Measurements from ENCODE around the gene SVIL. TPM values are rescaled to one million over a fixed set of nuclear protein-coding genes. Genes with fewer than 3 reads are reported as not detected.

SVIL gene
- polyA plus RNA-seq, 1 donor from 2014 or later: 7.3 TPM

DNA sequence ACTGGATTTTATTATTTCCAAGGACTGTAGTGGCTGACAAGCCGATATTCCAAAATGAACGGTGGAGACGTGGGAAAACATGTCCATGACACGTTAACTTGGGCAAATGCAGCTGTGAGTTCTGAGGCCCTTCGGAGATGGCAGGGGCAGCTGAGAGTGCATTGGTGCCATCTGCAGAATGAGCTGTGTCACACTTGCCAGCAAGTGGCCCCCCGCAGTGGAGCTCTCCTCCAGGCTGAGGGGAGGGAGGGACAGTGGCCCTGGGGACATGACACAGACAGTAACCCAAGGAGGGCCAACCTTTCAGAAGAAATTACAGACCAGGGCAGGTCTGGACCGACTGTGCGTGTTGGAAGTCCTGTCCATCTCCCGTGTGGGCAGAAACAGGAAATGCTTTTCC, 139.4 kb downstream of the SVIL start:
- Histone ChIP-seq H3K9ac (ENCODE audit: low read length) (no peak overlapping the region), H4K20me1 (ENCODE audit: insufficient read depth) (no peaks in the 10 kb centered on the region), H3K27me3 (ENCODE audit: insufficient read depth, low read depth, low read length) (no peaks in the 10 kb centered on the region), H3K36me3 (ENCODE audit: insufficient read depth, low read length) (no peaks in the 10 kb centered on the region), H3K4me3 (ENCODE audit: low read length) (no peak overlapping the region), H3K9me2 (ENCODE audit: insufficient read depth, low read length) (no peaks in the 10 kb centered on the region), H3K4me2 (ENCODE audit: low read length) (no peak overlapping the region), H3K79me2 (replicated peaks; ENCODE audit: insufficient read depth, low read length) (no peaks in the 10 kb centered on the region), H3F3A (ENCODE audit: insufficient read depth, low read length, poor library complexity, severe bottlenecking) (no peaks in the 10 kb centered on the region), H3K9me3 (ENCODE audit: low read length) (no peaks in the 10 kb centered on the region), H2AFZ (ENCODE audit: low read depth, low read length) (no peak overlapping the region), H3K27ac (ENCODE audit: low read length) (no peak overlapping the region)
- TF ChIP-seq, protein P1, sequence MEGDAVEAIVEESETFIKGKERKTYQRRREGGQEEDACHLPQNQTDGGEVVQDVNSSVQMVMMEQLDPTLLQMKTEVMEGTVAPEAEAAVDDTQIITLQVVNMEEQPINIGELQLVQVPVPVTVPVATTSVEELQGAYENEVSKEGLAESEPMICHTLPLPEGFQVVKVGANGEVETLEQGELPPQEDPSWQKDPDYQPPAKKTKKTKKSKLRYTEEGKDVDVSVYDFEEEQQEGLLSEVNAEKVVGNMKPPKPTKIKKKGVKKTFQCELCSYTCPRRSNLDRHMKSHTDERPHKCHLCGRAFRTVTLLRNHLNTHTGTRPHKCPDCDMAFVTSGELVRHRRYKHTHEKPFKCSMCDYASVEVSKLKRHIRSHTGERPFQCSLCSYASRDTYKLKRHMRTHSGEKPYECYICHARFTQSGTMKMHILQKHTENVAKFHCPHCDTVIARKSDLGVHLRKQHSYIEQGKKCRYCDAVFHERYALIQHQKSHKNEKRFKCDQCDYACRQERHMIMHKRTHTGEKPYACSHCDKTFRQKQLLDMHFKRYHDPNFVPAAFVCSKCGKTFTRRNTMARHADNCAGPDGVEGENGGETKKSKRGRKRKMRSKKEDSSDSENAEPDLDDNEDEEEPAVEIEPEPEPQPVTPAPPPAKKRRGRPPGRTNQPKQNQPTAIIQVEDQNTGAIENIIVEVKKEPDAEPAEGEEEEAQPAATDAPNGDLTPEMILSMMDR (IDR thresholded peaks at IDR 0.05; ENCODE audit: poor library complexity, severe bottlenecking): no peak
- TF ChIP-seq POLR2AphosphoS5 (IDR thresholded peaks at IDR 0.05): no peak
- no peak for TF ChIP-seq EP300 (conservative IDR thresholded peaks at IDR 0.05; ENCODE audit: poor library complexity, severe bottlenecking)
- TF ChIP-seq SMC3 (conservative IDR thresholded peaks at IDR 0.05; ENCODE audit: poor library complexity): no peak
- TF ChIP-seq EZH2 (IDR thresholded peaks at IDR 0.05; ENCODE audit: borderline replicate concordance, insufficient read depth, low read length, poor library complexity, severe bottlenecking): no peak
- TF ChIP-seq RAD21 (conservative IDR thresholded peaks at IDR 0.05): no peak
- no peak for TF ChIP-seq MXI1 (conservative IDR thresholded peaks at IDR 0.05; ENCODE audit: poor library complexity, severe bottlenecking)
- TF ChIP-seq, protein P2, sequence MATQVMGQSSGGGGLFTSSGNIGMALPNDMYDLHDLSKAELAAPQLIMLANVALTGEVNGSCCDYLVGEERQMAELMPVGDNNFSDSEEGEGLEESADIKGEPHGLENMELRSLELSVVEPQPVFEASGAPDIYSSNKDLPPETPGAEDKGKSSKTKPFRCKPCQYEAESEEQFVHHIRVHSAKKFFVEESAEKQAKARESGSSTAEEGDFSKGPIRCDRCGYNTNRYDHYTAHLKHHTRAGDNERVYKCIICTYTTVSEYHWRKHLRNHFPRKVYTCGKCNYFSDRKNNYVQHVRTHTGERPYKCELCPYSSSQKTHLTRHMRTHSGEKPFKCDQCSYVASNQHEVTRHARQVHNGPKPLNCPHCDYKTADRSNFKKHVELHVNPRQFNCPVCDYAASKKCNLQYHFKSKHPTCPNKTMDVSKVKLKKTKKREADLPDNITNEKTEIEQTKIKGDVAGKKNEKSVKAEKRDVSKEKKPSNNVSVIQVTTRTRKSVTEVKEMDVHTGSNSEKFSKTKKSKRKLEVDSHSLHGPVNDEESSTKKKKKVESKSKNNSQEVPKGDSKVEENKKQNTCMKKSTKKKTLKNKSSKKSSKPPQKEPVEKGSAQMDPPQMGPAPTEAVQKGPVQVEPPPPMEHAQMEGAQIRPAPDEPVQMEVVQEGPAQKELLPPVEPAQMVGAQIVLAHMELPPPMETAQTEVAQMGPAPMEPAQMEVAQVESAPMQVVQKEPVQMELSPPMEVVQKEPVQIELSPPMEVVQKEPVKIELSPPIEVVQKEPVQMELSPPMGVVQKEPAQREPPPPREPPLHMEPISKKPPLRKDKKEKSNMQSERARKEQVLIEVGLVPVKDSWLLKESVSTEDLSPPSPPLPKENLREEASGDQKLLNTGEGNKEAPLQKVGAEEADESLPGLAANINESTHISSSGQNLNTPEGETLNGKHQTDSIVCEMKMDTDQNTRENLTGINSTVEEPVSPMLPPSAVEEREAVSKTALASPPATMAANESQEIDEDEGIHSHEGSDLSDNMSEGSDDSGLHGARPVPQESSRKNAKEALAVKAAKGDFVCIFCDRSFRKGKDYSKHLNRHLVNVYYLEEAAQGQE (IDR thresholded peaks at IDR 0.05; ENCODE audit: borderline replicate concordance): no peak
- no peak for TF ChIP-seq TAF1 (IDR thresholded peaks at IDR 0.05; ENCODE audit: low read depth)

DNA sequence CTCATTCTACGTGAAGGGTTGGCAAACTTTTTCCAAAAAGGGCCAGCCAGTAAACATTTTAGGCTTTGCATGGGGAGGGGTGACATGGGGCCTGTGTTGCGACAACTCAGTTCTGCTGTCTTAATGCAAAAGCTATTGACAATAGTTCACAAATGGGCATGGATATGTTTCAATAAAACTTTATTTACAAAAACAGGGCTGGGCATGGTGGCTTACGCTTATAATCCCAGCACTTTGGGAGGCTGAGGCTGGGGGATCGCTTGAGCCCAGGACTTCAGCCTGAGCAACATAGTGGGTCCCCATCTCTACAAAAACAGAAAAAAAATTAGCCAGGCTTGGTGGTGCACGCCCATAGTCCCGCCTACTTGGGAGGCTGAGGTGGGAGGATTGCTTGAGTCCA, 141.1 kb downstream of the SVIL start:
- Histone ChIP-seq H3K27me3 (ENCODE audit: insufficient read depth, low read depth, low read length) (no peaks in the 10 kb centered on the region), H3K9me3 (ENCODE audit: low read length) (no peaks in the 10 kb centered on the region), H3K79me2 (replicated peaks; ENCODE audit: insufficient read depth, low read length) (no peaks in the 10 kb centered on the region), H3K4me2 (ENCODE audit: low read length) (no peak overlapping the region), H3K27ac (ENCODE audit: low read length) (no peak overlapping the region), H3F3A (ENCODE audit: insufficient read depth, low read length, poor library complexity, severe bottlenecking) (no peaks in the 10 kb centered on the region), H3K9me2 (ENCODE audit: insufficient read depth, low read length) (no peaks in the 10 kb centered on the region), H3K9ac (ENCODE audit: low read length) (no peak overlapping the region), H4K20me1 (ENCODE audit: insufficient read depth) (no peaks in the 10 kb centered on the region), H2AFZ (ENCODE audit: low read depth, low read length) (no peak overlapping the region), H3K4me3 (ENCODE audit: low read length) (no peak overlapping the region), H3K36me3 (ENCODE audit: insufficient read depth, low read length) (no peaks in the 10 kb centered on the region)
- TF ChIP-seq, protein P2 (IDR thresholded peaks at IDR 0.05; ENCODE audit: borderline replicate concordance): no peak
- TF ChIP-seq EP300 (conservative IDR thresholded peaks at IDR 0.05; ENCODE audit: poor library complexity, severe bottlenecking) (no peak), MXI1 (conservative IDR thresholded peaks at IDR 0.05; ENCODE audit: poor library complexity, severe bottlenecking) (no peak), POLR2AphosphoS5 (IDR thresholded peaks at IDR 0.05) (no peak), EZH2 (IDR thresholded peaks at IDR 0.05; ENCODE audit: borderline replicate concordance, insufficient read depth, low read length, poor library complexity, severe bottlenecking) (no peak), TAF1 (IDR thresholded peaks at IDR 0.05; ENCODE audit: low read depth) (no peak), RAD21 (conservative IDR thresholded peaks at IDR 0.05) (no peak), SMC3 (conservative IDR thresholded peaks at IDR 0.05; ENCODE audit: poor library complexity) (no peak)
- TF ChIP-seq, protein P1 (IDR thresholded peaks at IDR 0.05; ENCODE audit: poor library complexity, severe bottlenecking): no peak
